Uterus (tissue), 2 donors: ENCODE measurements around the gene NGRN.

Source experiments
- POLR2A ChIP-seq, 2 donors: fragments of 450-650 bp; IDR thresholded peaks; one replicate each; pipeline ENCODE4 v1.6.1; 2016; ENCODE audit warnings: antibody characterized with exemption in 2 of 2, mild to moderate bottlenecking in 1 of 2, moderate library complexity in 1 of 2
- TF ChIP-seq, protein P1 (sequence below), 4 experiments: fragments of 200-600 bp in 2 of 4; fragments of 450-650 bp in 2 of 4; sonication (generic) in 2 of 4; IDR thresholded peaks; one replicate each; pipeline ENCODE4 v1.5.1; 2016 to 2019; ENCODE audit warnings: antibody characterized with exemption in 4 of 4, mild to moderate bottlenecking in 2 of 4, moderate library complexity in 1 of 4

DNA sequence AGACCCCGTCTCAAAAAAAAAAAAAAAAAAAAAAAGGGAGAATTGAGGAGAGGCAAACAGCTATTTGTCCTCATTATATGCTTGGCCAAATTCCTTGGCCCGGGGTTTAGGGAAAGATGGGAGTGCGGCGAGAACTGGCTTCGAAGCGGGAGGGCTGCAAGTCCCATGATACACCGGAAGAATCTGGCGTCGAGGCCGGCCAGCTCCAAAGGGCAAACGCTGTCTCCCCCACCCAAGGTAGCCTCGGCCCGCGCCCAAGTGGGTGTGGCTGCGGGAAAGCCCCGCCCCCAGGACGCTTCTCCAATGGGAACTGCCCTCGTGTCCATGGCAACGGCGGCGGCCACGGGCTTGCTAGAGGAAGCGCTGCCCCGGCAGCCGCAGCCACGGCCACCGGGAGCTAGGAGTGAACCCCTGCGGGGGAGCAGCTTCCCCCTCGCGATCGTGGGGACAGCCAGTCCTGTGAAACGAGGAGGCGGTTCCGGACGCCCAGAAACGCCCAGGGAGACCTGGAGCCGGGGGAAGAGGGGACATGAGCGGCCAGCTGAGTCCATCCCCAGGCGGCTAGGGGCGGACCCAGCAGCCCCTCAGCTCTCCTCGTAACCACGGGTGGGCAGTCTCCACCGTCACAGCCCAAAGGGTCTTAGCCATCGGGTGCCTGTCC is 16.1 kb upstream of the NGRN start, which contains the start of gene TTLL13:
- TF ChIP-seq, protein P1, sequence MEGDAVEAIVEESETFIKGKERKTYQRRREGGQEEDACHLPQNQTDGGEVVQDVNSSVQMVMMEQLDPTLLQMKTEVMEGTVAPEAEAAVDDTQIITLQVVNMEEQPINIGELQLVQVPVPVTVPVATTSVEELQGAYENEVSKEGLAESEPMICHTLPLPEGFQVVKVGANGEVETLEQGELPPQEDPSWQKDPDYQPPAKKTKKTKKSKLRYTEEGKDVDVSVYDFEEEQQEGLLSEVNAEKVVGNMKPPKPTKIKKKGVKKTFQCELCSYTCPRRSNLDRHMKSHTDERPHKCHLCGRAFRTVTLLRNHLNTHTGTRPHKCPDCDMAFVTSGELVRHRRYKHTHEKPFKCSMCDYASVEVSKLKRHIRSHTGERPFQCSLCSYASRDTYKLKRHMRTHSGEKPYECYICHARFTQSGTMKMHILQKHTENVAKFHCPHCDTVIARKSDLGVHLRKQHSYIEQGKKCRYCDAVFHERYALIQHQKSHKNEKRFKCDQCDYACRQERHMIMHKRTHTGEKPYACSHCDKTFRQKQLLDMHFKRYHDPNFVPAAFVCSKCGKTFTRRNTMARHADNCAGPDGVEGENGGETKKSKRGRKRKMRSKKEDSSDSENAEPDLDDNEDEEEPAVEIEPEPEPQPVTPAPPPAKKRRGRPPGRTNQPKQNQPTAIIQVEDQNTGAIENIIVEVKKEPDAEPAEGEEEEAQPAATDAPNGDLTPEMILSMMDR (IDR thresholded peaks at IDR 0.05) = peak in 1 of 4 experiments; percentile 24
- TF ChIP-seq POLR2A (IDR thresholded peaks at IDR 0.05) = peak in 1 of 2 donors; percentile 57
